ENCODE results near the gene PDE9A. TPM values are rescaled to one million over a fixed set of nuclear protein-coding genes. Genes with fewer than 3 reads are reported as not detected.

The PDE9A gene
- total and polyA plus RNA-seq, 2 donors (not counting 1 experiment from before 2014, with no cell fraction given), result 0.34 to 5.8 TPM

- Histone ChIP-seq H4K20me1 (ENCODE audit: control insufficient read depth, insufficient read depth, low read length, poor library complexity, severe bottlenecking) (no peaks in the 10 kb centered on the region), H3K36me3 (replicated peaks in 1 of 2; ENCODE audit: control extremely low read depth in 1 of 2, control insufficient read depth in 1 of 2, extremely low read depth in 1 of 2, insufficient read depth in 2 of 2, low read length in 1 of 2) (no peaks in the 10 kb centered on the region), H3K9me3 (ENCODE audit: control extremely low read depth in 1 of 3, control insufficient read depth in 2 of 3, insufficient read depth in 1 of 3, low read length in 2 of 3) (no peaks in the 10 kb centered on the region), H3K27ac (ENCODE audit: low read length in 2 of 2) (no peak overlapping the region), H3K27me3 (replicated peaks in 1 of 4; ENCODE audit: control extremely low read depth in 1 of 4, control insufficient read depth in 3 of 4, insufficient read depth in 4 of 4, low read length in 3 of 4) (peaks cover 0 to 3% (median 1%) of the 10 kb centered on the region in 4 experiments), H2AFZ (ENCODE audit: insufficient read depth, low read depth, low read length, poor library complexity, severe bottlenecking) (no peak overlapping the region), H3K79me2 (ENCODE audit: control insufficient read depth, insufficient read depth, low read length) (no peaks in the 10 kb centered on the region), H3K4me2 (replicated peaks; ENCODE audit: low read depth, low read length, poor library complexity, severe bottlenecking) (no peak overlapping the region), H3K4me1 (ENCODE audit: control insufficient read depth in 2 of 2, insufficient read depth in 2 of 2, low read length in 2 of 2) (no peaks in the 10 kb centered on the region), H3K4me3 (ENCODE audit: control extremely low read depth in 1 of 5, extremely low read depth in 1 of 5, insufficient read depth in 1 of 5, low read depth in 2 of 5, low read length in 4 of 5) (no peak overlapping the region), H3K9ac (ENCODE audit: low read length) (no peak overlapping the region)
- Mint-ChIP-seq H3K27ac (no peak overlapping the region), H3K27me3 (peaks cover 18% of the 10 kb centered on the region), H3K4me1 (no peaks in the 10 kb centered on the region), H3K4me3 (no peak overlapping the region), H3K9me3 (ENCODE audit: insufficient read depth) (no peaks in the 10 kb centered on the region)
- no peak for ATAC-seq (ENCODE audit: low read depth)
- WGBS (ENCODE audit: insufficient coverage), result 43% methylated on average over 1 of the region's 4 CpGs
- no peak for DNase-seq
- ChIA-PET POLR2A (no interaction called here), CTCF (no interaction called here)
- TF ChIP-seq EZH2 (IDR thresholded peaks at IDR 0.05; ENCODE audit: borderline replicate concordance, insufficient read depth, low read depth, low read length, poor library complexity, severe bottlenecking), result no peak
- TF ChIP-seq CTCF (IDR thresholded peaks at IDR 0.05), result no peak
- intact Hi-C loops (cut with micrococcal nuclease), result no loop called here
These were observed 12.9 kb upstream of the PDE9A start for GRCh38 chr21:42640486-42640885.

GRCh38 chr21:42641311-42642218, 11.9 kb upstream of the PDE9A start:
- Mint-ChIP-seq H3K27me3 (peaks cover 18% of the 10 kb centered on the region), H3K4me3 (no peak overlapping the region), H3K9me3 (ENCODE audit: insufficient read depth) (no peaks in the 10 kb centered on the region), H3K4me1 (no peaks in the 10 kb centered on the region), H3K27ac (no peak overlapping the region)
- POLR2A ChIA-PET, result no interaction called here
- no peak for DNase-seq
- intact Hi-C loops (cut with micrococcal nuclease), result no loop called here
- no peak overlapping the region for H2AFZ ChIP-seq (ENCODE audit: insufficient read depth, low read depth, low read length, poor library complexity, severe bottlenecking)
- H3K4me1 ChIP-seq (ENCODE audit: control insufficient read depth in 2 of 2, insufficient read depth in 2 of 2, low read length in 2 of 2), result no peaks in the 10 kb centered on the region
- ATAC-seq (ENCODE audit: low read depth), result no peak
- CTCF ChIA-PET, result no interaction called here
- peaks cover 0 to 3% (median 1%) of the 10 kb centered on the region in 4 experiments for H3K27me3 ChIP-seq (replicated peaks in 1 of 4; ENCODE audit: control extremely low read depth in 1 of 4, control insufficient read depth in 3 of 4, insufficient read depth in 4 of 4, low read length in 3 of 4)
- H4K20me1 ChIP-seq (ENCODE audit: control insufficient read depth, insufficient read depth, low read length, poor library complexity, severe bottlenecking), result no peaks in the 10 kb centered on the region
- H3K4me3 ChIP-seq (ENCODE audit: control extremely low read depth in 1 of 5, extremely low read depth in 1 of 5, insufficient read depth in 1 of 5, low read depth in 2 of 5, low read length in 4 of 5), result no peak overlapping the region
- no peak overlapping the region for H3K4me2 ChIP-seq (replicated peaks; ENCODE audit: low read depth, low read length, poor library complexity, severe bottlenecking)
- no peaks in the 10 kb centered on the region for H3K36me3 ChIP-seq (replicated peaks in 1 of 2; ENCODE audit: control extremely low read depth in 1 of 2, control insufficient read depth in 1 of 2, extremely low read depth in 1 of 2, insufficient read depth in 2 of 2, low read length in 1 of 2)
- no peaks in the 10 kb centered on the region for H3K79me2 ChIP-seq (ENCODE audit: control insufficient read depth, insufficient read depth, low read length)
- TF ChIP-seq EZH2 (IDR thresholded peaks at IDR 0.05; ENCODE audit: borderline replicate concordance, insufficient read depth, low read depth, low read length, poor library complexity, severe bottlenecking) (no peak), CTCF (IDR thresholded peaks at IDR 0.05) (no peak)
- no peak overlapping the region for H3K27ac ChIP-seq (ENCODE audit: low read length in 2 of 2)
- H3K9ac ChIP-seq (ENCODE audit: low read length), result no peak overlapping the region
- WGBS (ENCODE audit: insufficient coverage), result 84% methylated on average over 19 of the region's 24 CpGs
- H3K9me3 ChIP-seq (ENCODE audit: control extremely low read depth in 1 of 3, control insufficient read depth in 2 of 3, insufficient read depth in 1 of 3, low read length in 2 of 3), result no peaks in the 10 kb centered on the region
